ENCODE measurements around the gene PRG2.

DNA sequence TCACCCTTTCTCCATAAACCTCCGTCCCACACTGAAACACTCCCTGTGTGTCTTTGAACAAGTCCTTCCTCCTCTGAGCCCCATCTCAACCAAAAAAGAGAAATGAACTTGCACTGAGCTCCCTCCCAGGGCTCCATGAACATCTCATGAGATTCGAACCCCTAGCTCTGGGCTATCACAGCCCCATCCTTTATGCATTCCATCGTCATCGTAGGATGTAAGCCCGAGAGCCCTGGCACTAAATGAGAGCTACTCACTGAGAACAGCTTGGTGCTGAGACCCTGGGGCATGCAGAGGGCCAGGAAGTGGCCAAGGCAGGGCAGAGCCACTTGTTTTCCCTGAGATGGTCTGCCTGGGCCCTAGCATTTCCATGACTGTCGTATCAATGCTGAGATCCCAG is 49.3 kb upstream of the PRG2 start:
- TF ChIP-seq, protein P1, sequence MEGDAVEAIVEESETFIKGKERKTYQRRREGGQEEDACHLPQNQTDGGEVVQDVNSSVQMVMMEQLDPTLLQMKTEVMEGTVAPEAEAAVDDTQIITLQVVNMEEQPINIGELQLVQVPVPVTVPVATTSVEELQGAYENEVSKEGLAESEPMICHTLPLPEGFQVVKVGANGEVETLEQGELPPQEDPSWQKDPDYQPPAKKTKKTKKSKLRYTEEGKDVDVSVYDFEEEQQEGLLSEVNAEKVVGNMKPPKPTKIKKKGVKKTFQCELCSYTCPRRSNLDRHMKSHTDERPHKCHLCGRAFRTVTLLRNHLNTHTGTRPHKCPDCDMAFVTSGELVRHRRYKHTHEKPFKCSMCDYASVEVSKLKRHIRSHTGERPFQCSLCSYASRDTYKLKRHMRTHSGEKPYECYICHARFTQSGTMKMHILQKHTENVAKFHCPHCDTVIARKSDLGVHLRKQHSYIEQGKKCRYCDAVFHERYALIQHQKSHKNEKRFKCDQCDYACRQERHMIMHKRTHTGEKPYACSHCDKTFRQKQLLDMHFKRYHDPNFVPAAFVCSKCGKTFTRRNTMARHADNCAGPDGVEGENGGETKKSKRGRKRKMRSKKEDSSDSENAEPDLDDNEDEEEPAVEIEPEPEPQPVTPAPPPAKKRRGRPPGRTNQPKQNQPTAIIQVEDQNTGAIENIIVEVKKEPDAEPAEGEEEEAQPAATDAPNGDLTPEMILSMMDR (IDR thresholded peaks at IDR 0.05): no peak
- no peak for TF ChIP-seq POLR2A (IDR thresholded peaks at IDR 0.05)
- no peak for TF ChIP-seq POLR2AphosphoS5 (IDR thresholded peaks at IDR 0.05)
